GM19467 (cell line): ENCODE results near the gene UBA52.
A peak's percentile ranks its signal among the peaks of the same experiment; 100 is the strongest.

ENCODE experiments used
- ATAC-seq: cut with Tn5 transposase; IDR thresholded peaks from one replicate; pipeline ENCODE4 v1.9.1; 2021; ENCODE audit warnings: mild to moderate bottlenecking, moderate library complexity; ENCODE audit not compliant: unreplicated experiment

The UBA52 gene

GRCh38 chr19:18551631-18552030 lies 20.0 kb upstream of the UBA52 start:
- no peak for ATAC-seq

GRCh38 chr19:18557411-18558201 lies 14.1 kb upstream of the UBA52 start, which contains the start of gene KXD1:
Gene KXD1, plus strand, starts transcription at chr19:18557870. Its CDS starts 4,187 bp downstream, at chr19:18562057.
- ATAC-seq = peak; percentile 88

- ATAC-seq = no peak
Observed at GRCh38 chr19:18558202-18558555, 13.5 kb upstream of the UBA52 start.

GRCh38 chr19:18558604-18559003 lies 13.1 kb upstream of the UBA52 start:
- no peak for ATAC-seq

GRCh38 chr19:18559685-18560084 lies 12.0 kb upstream of the UBA52 start:
- no peak for ATAC-seq

- ATAC-seq = no peak
Observed at GRCh38 chr19:18562086-18562485, 9.6 kb upstream of the UBA52 start.

- ATAC-seq = no peak
Observed at GRCh38 chr19:18566953-18567352, 4.7 kb upstream of the UBA52 start.

GRCh38 chr19:18568367-18568766 lies 3.3 kb upstream of the UBA52 start:
- no peak for ATAC-seq

- ATAC-seq = no peak
Observed at GRCh38 chr19:18574691-18575291, 3.1 kb downstream of the UBA52 start.

GRCh38 chr19:18576383-18576782 lies 4.7 kb downstream of the UBA52 start:
- ATAC-seq = no peak

- ATAC-seq = no peak
Observed at GRCh38 chr19:18577365-18577914, 5.8 kb downstream of the UBA52 start.

GRCh38 chr19:18580311-18580710 lies 8.7 kb downstream of the UBA52 start:
- no peak for ATAC-seq

GRCh38 chr19:18586306-18586705 lies 14.6 kb downstream of the UBA52 start:
- ATAC-seq = no peak

- ATAC-seq = no peak
Observed at GRCh38 chr19:18587561-18587960, 15.9 kb downstream of the UBA52 start.

GRCh38 chr19:18587962-18588610 lies 16.4 kb downstream of the UBA52 start:
- peak; percentile 20 for ATAC-seq

- ATAC-seq = peak; percentile 74
Observed at GRCh38 chr19:18588611-18589379, 17.1 kb downstream of the UBA52 start, which contains the start of gene REX1BD. Gene REX1BD, plus strand, starts transcription at chr19:18588798. Its CDS starts 4 bp downstream, at chr19:18588802.

- ATAC-seq = peak; percentile 22
Observed at GRCh38 chr19:18589380-18590272, 18.0 kb downstream of the UBA52 start.

- no peak for ATAC-seq
Observed at GRCh38 chr19:18590273-18591272, 18.9 kb downstream of the UBA52 start.
